Neural cell (in vitro differentiated cells): ENCODE data around the gene SSUH2. TPM values are rescaled to one million over a fixed set of nuclear protein-coding genes. Genes with fewer than 3 reads are reported as not detected.

Experiments used
- H2AFZ ChIP-seq: fragments of 200-600, 300-800 bp; sonication (generic), shearing (Covaris generic); 2 replicates; pipeline ENCODE4 v1.6.0; 2014; ENCODE audit warnings: low read depth, mild to moderate bottlenecking, antibody characterized with exemption, low read length, moderate library complexity
- H3F3A ChIP-seq: fragments of 200-600 bp; shearing (Covaris generic); 2 replicates; pipeline ENCODE4 v1.6.1; 2016; ENCODE audit warnings: mild to moderate bottlenecking, moderate library complexity, mixed read lengths, antibody characterized with exemption, low read length; ENCODE audit not compliant: insufficient read depth, poor library complexity, severe bottlenecking
- H3K27ac ChIP-seq: fragments of 200-600, 300-800 bp; sonication (generic), shearing (Covaris generic); 2 replicates; pipeline ENCODE4 v1.5.1; 2014; ENCODE audit warnings: mild to moderate bottlenecking, low read length, moderate library complexity
- H3K27me3 ChIP-seq: fragments of 300-800, 200-600 bp; sonication (generic), shearing (Covaris generic); 2 replicates; pipeline ENCODE4 v1.6.0; 2014; ENCODE audit warnings: mild to moderate bottlenecking, low read depth, low read length, moderate library complexity; ENCODE audit not compliant: insufficient read depth
- H3K36me3 ChIP-seq: fragments of 300-800, 200-600 bp; sonication (generic), shearing (Covaris generic); 2 replicates; pipeline ENCODE4 v1.5.1; 2014; ENCODE audit warnings: mild to moderate bottlenecking, antibody characterized with exemption, low read length, moderate library complexity; ENCODE audit not compliant: insufficient read depth
- H3K4me2 ChIP-seq: fragments of 300-800, 200-600 bp; sonication (generic), shearing (Covaris generic); 2 replicates; pipeline ENCODE4 v1.6.0; 2014; ENCODE audit warnings: mild to moderate bottlenecking, low read length
- H3K4me3 ChIP-seq: fragments of 300-800, 200-600 bp; sonication (generic), shearing (Covaris generic); 2 replicates; pipeline ENCODE4 v1.5.1; 2014; ENCODE audit warnings: mild to moderate bottlenecking, low read length, moderate library complexity
- H3K79me2 ChIP-seq: fragments of 200-600 bp; shearing (Covaris generic); replicated peaks from 2 replicates; pipeline ENCODE4 v1.6.0; 2014; ENCODE audit warnings: mild to moderate bottlenecking, low read length, moderate library complexity; ENCODE audit not compliant: insufficient read depth
- H3K9ac ChIP-seq: fragments of 300-800, 200-600 bp; sonication (generic), shearing (Covaris generic); 2 replicates; pipeline ENCODE4 v1.6.1; 2016; ENCODE audit warnings: mild to moderate bottlenecking, low read length, mixed read lengths
- H3K9me2 ChIP-seq: fragments of 200-600 bp; shearing (Covaris generic); 2 replicates; pipeline ENCODE4 v1.6.1; 2016; ENCODE audit warnings: mild to moderate bottlenecking, low read length, mixed read lengths; ENCODE audit not compliant: insufficient read depth
- H3K9me3 ChIP-seq: fragments of 200-600, 300-800 bp; sonication (generic), shearing (Covaris generic); 2 replicates; pipeline ENCODE4 v1.6.1; 2016; ENCODE audit warnings: mild to moderate bottlenecking, mixed run types, low read length, moderate library complexity, mixed read lengths
- H4K20me1 ChIP-seq: fragments of 200-600 bp; shearing (Covaris generic); 2 replicates; pipeline ENCODE4 v1.6.1; 2016; ENCODE audit warnings: mild to moderate bottlenecking, mixed run types; ENCODE audit not compliant: insufficient read depth
- CTCF ChIP-seq: fragments of 450-650 bp; IDR thresholded peaks from 2 replicates; pipeline ENCODE4 v1.5.1; 2014; ENCODE audit warnings: antibody characterized with exemption, mild to moderate bottlenecking, moderate library complexity; ENCODE audit not compliant: poor library complexity, severe bottlenecking
- EP300 ChIP-seq: fragments of 450-650 bp; conservative IDR thresholded peaks from 2 replicates; pipeline ENCODE4 v1.6.1; 2014; ENCODE audit warnings: antibody characterized with exemption, mild to moderate bottlenecking, moderate library complexity; ENCODE audit not compliant: poor library complexity, severe bottlenecking
- EZH2 ChIP-seq: fragments of 200-600, 300-800 bp; shearing (Covaris generic), sonication (generic); IDR thresholded peaks from 2 replicates; pipeline ENCODE4 v1.6.1; 2014; ENCODE audit warnings: antibody characterized with exemption, low read length, borderline replicate concordance, mild to moderate bottlenecking; ENCODE audit not compliant: insufficient read depth, poor library complexity, severe bottlenecking
- MXI1 ChIP-seq: fragments of 450-650 bp; conservative IDR thresholded peaks from 2 replicates; pipeline ENCODE4 v1.6.1; 2014; ENCODE audit warnings: antibody characterized with exemption, mild to moderate bottlenecking; ENCODE audit not compliant: poor library complexity, severe bottlenecking
- POLR2AphosphoS5 ChIP-seq: IDR thresholded peaks from 2 replicates; pipeline ENCODE4 v1.6.1; 2012
- RAD21 ChIP-seq: fragments of 450-650 bp; conservative IDR thresholded peaks from 2 replicates; pipeline ENCODE4 v1.6.1; 2014; ENCODE audit warnings: antibody characterized with exemption, mild to moderate bottlenecking, moderate library complexity
- SMC3 ChIP-seq: fragments of 450-650 bp; conservative IDR thresholded peaks from 2 replicates; pipeline ENCODE4 v1.6.1; 2014; ENCODE audit warnings: antibody characterized with exemption, mild to moderate bottlenecking, moderate library complexity; ENCODE audit not compliant: poor library complexity
- TAF1 ChIP-seq: IDR thresholded peaks from 2 replicates; pipeline ENCODE4 v1.6.1; 2012; ENCODE audit warnings: low read depth
- polyA plus RNA-seq: library from polyadenylated mRNA; depleted of rRNA; stranded (reverse); fragments of >200 nt; gene quantifications from 2 replicates; pipeline ENCODE4 v1.2.3, GENCODE V29; 2014
- TF ChIP-seq, protein P1 (sequence below): IDR thresholded peaks from 2 replicates; pipeline ENCODE4 v1.6.1; 2012; ENCODE audit warnings: borderline replicate concordance

SSUH2 gene
- polyA plus RNA-seq, 1 donor from 2014 or later = 0.88 TPM

- no peak for TF ChIP-seq CTCF
- no peaks in the 10 kb centered on the region for H3K36me3 ChIP-seq
Observed at GRCh38 chr3:8635631-8636030, 9.0 kb downstream of the SSUH2 start.

GRCh38 chr3:8635125-8635524 is 9.5 kb downstream of the SSUH2 start:
- H4K20me1 ChIP-seq = no peaks in the 10 kb centered on the region
- no peaks in the 10 kb centered on the region for H3F3A ChIP-seq
- H3K79me2 ChIP-seq = no peaks in the 10 kb centered on the region
- H3K27ac ChIP-seq = no peak overlapping the region
- TF ChIP-seq SMC3 (no peak), EZH2 (no peak), MXI1 (no peak), TAF1 (no peak), CTCF (no peak), EP300 (no peak)
- H2AFZ ChIP-seq = no peak overlapping the region
- H3K9me3 ChIP-seq = no peaks in the 10 kb centered on the region
- H3K27me3 ChIP-seq = no peaks in the 10 kb centered on the region
- H3K9me2 ChIP-seq = no peaks in the 10 kb centered on the region
- no peak overlapping the region for H3K4me2 ChIP-seq
- no peaks in the 10 kb centered on the region for H3K36me3 ChIP-seq
- H3K9ac ChIP-seq = no peak overlapping the region
- no peak overlapping the region for H3K4me3 ChIP-seq

More at GRCh38 chr3:8635631-8636030, 9.0 kb downstream of the SSUH2 start:
- H3K4me3 ChIP-seq = no peak overlapping the region
- H3K9me3 ChIP-seq = no peaks in the 10 kb centered on the region
- no peaks in the 10 kb centered on the region for H3K27me3 ChIP-seq
- no peaks in the 10 kb centered on the region for H3K9me2 ChIP-seq
- H3K9ac ChIP-seq = no peak overlapping the region
- H3F3A ChIP-seq = no peaks in the 10 kb centered on the region
- no peaks in the 10 kb centered on the region for H4K20me1 ChIP-seq
- H2AFZ ChIP-seq = no peak overlapping the region
- H3K79me2 ChIP-seq = no peaks in the 10 kb centered on the region
- no peak overlapping the region for H3K27ac ChIP-seq
- H3K4me2 ChIP-seq = no peak overlapping the region

DNA sequence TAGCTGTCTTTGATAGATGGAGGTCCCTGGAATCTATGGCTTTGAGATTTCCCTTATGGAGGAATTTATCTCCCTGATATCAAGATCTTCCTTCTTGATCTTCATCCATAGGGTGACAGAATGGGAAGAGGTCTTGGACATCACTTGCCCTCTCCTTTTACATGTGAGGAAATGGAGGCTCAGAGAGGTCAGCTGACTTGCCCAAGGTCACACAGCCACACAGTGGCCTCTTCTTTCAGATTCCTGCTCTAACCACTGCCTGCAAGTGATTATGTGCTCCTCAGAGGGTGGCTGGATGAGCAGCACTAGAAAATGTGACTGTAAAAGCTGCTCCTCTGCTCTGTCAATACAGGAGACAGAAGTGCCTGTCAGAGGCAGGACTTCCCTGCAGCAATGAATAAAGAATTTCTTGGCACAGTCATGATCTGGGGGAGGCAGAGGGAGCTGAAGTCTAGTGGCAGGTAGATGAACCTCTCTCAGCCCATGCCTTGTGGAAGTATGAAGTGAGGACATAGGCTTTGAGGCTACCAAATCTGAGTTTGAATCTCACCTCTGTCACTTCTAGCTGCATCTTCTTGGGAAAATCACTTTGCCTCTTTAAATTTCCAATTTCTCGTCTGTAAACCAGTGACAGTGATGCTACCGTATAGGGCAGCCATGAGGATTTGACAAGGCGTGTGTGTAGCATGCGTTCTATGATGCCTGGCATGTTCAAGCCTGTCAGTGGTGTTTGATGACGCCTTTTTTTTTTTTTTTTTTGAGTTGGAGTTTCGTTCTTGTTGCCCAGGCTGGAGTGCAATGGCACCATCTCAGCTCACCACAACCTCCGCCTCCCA is 12.0 kb downstream of the SSUH2 start:
- Histone ChIP-seq H2AFZ (no peak overlapping the region), H4K20me1 (no peaks in the 10 kb centered on the region), H3K4me3 (no peak overlapping the region), H3K79me2 (no peaks in the 10 kb centered on the region), H3K4me2 (no peak overlapping the region), H3K9me2 (no peaks in the 10 kb centered on the region), H3K9ac (no peak overlapping the region), H3K9me3 (no peaks in the 10 kb centered on the region), H3F3A (no peaks in the 10 kb centered on the region), H3K27me3 (no peaks in the 10 kb centered on the region), H3K27ac (no peak overlapping the region), H3K36me3 (no peaks in the 10 kb centered on the region)
- TF ChIP-seq RAD21 (no peak), MXI1 (no peak), EP300 (no peak), CTCF (no peak), SMC3 (no peak), TAF1 (no peak), POLR2AphosphoS5 (no peak)
- TF ChIP-seq, protein P1, sequence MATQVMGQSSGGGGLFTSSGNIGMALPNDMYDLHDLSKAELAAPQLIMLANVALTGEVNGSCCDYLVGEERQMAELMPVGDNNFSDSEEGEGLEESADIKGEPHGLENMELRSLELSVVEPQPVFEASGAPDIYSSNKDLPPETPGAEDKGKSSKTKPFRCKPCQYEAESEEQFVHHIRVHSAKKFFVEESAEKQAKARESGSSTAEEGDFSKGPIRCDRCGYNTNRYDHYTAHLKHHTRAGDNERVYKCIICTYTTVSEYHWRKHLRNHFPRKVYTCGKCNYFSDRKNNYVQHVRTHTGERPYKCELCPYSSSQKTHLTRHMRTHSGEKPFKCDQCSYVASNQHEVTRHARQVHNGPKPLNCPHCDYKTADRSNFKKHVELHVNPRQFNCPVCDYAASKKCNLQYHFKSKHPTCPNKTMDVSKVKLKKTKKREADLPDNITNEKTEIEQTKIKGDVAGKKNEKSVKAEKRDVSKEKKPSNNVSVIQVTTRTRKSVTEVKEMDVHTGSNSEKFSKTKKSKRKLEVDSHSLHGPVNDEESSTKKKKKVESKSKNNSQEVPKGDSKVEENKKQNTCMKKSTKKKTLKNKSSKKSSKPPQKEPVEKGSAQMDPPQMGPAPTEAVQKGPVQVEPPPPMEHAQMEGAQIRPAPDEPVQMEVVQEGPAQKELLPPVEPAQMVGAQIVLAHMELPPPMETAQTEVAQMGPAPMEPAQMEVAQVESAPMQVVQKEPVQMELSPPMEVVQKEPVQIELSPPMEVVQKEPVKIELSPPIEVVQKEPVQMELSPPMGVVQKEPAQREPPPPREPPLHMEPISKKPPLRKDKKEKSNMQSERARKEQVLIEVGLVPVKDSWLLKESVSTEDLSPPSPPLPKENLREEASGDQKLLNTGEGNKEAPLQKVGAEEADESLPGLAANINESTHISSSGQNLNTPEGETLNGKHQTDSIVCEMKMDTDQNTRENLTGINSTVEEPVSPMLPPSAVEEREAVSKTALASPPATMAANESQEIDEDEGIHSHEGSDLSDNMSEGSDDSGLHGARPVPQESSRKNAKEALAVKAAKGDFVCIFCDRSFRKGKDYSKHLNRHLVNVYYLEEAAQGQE = no peak
